Uterus (tissue), 4 donors: Measurements from ENCODE around the gene CDH4. TPM values are rescaled to one million over a fixed set of nuclear protein-coding genes. Genes with fewer than 3 reads are reported as not detected.

ENCODE experiments used
- DNase-seq, 2 donors: peaks; one replicate each; pipeline ENCODE4 v3.0.0-alpha.2; 2019 to 2020
- H3K27ac ChIP-seq, 2 donors: fragments of 200-600 bp; sonication (generic); 1 replicate in 1 of 2; 2 replicates in 1 of 2; pipeline ENCODE4 v1.5.1; 2016 to 2018
- H3K27me3 ChIP-seq, 2 donors: fragments of 200-600 bp; sonication (generic); one replicate each; pipeline ENCODE4 v1.5.1; 2018 to 2019; ENCODE audit warnings: control low read depth in 1 of 2
- H3K36me3 ChIP-seq, 2 donors: fragments of 200-600 bp; sonication (generic); one replicate each; pipeline ENCODE4 v1.5.1; 2019; ENCODE audit warnings: control low read depth in 1 of 2
- H3K4me1 ChIP-seq, 2 donors: fragments of 200-600 bp; sonication (generic); one replicate each; pipeline ENCODE4 v1.5.1; 2018 to 2019; ENCODE audit warnings: control low read depth in 1 of 2
- H3K4me3 ChIP-seq, 2 donors: fragments of 200-600 bp; sonication (generic); 1 replicate in 1 of 2; 2 replicates in 1 of 2; pipeline ENCODE4 v1.5.1; 2018 to 2019; ENCODE audit warnings: mild to moderate bottlenecking in 1 of 2
- H3K9me3 ChIP-seq, 2 donors: fragments of 200-600 bp; sonication (generic); one replicate each; pipeline ENCODE4 v1.5.1; 2019; ENCODE audit warnings: control low read depth in 1 of 2
- POLR2A ChIP-seq, 2 donors: fragments of 450-650 bp; IDR thresholded peaks; one replicate each; pipeline ENCODE4 v1.6.1; 2016; ENCODE audit warnings: antibody characterized with exemption in 2 of 2, mild to moderate bottlenecking in 1 of 2, moderate library complexity in 1 of 2
- intact Hi-C: fragments of 100-400 bp; cut with DNase I; formaldehyde crosslinking; loops from one replicate; pipeline ENCODE4 v1.15.1; 2023; ENCODE audit warnings: low total_unique reads
- total RNA-seq, 4 donors: library from RNA; depleted of rRNA in 3 of 4; stranded (reverse); fragments of >200 nt in 3 of 4; gene quantifications; one replicate each; pipeline versions ENCODE4 v1.1.0 to v1.2.4, GENCODE V29; 2014 to 2023
- TF ChIP-seq, protein P1 (sequence below), 4 experiments: fragments of 200-600 bp in 2 of 4; fragments of 450-650 bp in 2 of 4; sonication (generic) in 2 of 4; IDR thresholded peaks; one replicate each; pipeline ENCODE4 v1.5.1; 2016 to 2019; ENCODE audit warnings: antibody characterized with exemption in 4 of 4, mild to moderate bottlenecking in 2 of 4, moderate library complexity in 1 of 4
- donor health status: DM: yes; HTN: yes; CAD: no.

CDH4 gene
- total RNA-seq, 4 donors from 2014 or later: under 0.01 to 0.55 TPM; not detected in 2

DNA sequence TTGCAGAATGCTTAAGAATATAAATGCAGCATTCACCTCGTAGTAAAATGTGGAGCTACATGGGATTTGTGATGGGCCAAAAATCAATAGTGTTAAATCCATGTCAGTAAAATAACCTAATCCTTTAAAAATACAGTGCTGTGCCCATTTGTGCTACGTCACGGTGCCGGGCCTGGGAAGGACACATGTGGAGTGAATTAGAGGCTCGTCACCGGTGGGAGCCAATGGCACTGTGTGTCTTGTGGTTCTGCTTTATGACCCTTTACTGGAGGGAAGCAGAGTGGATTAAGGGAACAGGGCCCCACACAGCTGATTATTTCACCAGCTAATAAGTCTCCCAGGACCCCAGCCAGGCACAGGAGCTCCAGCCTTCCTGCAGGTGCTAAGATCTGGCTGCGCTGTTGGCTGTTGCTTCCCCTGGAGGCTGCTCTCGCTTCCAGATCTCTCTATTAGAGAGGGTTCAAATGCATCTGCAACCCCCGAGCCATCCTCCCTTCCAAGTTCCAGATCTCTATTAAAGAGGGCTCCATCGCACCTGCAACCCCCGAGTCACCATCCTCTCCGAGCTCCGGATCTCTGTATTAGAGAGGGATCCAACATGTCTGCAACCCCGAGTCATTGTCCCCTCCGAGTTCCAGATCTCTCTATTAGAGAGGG is 405.8 kb downstream of the CDH4 start:
- Histone ChIP-seq H3K4me1 (no peaks in the 10 kb centered on the region), H3K36me3 (no peaks in the 10 kb centered on the region), H3K9me3 (no peaks in the 10 kb centered on the region), H3K4me3 (no peak overlapping the region), H3K27ac (no peak overlapping the region), H3K27me3 (no peaks in the 10 kb centered on the region)
- DNase-seq: no peak
- TF ChIP-seq, protein P1, sequence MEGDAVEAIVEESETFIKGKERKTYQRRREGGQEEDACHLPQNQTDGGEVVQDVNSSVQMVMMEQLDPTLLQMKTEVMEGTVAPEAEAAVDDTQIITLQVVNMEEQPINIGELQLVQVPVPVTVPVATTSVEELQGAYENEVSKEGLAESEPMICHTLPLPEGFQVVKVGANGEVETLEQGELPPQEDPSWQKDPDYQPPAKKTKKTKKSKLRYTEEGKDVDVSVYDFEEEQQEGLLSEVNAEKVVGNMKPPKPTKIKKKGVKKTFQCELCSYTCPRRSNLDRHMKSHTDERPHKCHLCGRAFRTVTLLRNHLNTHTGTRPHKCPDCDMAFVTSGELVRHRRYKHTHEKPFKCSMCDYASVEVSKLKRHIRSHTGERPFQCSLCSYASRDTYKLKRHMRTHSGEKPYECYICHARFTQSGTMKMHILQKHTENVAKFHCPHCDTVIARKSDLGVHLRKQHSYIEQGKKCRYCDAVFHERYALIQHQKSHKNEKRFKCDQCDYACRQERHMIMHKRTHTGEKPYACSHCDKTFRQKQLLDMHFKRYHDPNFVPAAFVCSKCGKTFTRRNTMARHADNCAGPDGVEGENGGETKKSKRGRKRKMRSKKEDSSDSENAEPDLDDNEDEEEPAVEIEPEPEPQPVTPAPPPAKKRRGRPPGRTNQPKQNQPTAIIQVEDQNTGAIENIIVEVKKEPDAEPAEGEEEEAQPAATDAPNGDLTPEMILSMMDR (IDR thresholded peaks at IDR 0.05): no peak
- TF ChIP-seq POLR2A (IDR thresholded peaks at IDR 0.05): no peak
- intact Hi-C loops: no loop called here

DNA sequence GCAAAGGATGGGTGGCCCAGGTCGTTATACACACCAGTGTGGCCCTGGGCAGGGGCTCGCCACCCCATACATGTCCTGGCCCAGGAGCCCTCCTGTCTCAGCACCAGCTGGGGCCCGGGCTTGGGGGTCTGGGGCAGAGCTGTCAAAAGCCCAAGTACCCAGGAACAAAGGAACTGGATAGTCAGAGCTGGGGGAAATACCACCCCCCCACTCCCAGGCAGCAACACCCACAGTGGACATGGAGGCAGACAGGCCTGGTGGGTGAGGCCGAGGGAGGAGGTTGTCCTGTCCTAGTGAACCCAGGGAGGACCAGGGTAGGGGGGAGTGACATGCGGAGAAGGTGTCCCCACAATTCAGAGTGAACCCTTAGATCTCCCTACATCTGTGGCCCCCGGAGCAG is 406.5 kb downstream of the CDH4 start:
- intact Hi-C loops: no loop called here
- H3K27ac ChIP-seq: no peak overlapping the region
- no peaks in the 10 kb centered on the region for H3K36me3 ChIP-seq
- TF ChIP-seq, protein P1 (IDR thresholded peaks at IDR 0.05): no peak
- H3K9me3 ChIP-seq: no peaks in the 10 kb centered on the region
- no peaks in the 10 kb centered on the region for H3K4me1 ChIP-seq
- H3K4me3 ChIP-seq: no peak overlapping the region
- no peak for DNase-seq
- H3K27me3 ChIP-seq: no peaks in the 10 kb centered on the region

DNA sequence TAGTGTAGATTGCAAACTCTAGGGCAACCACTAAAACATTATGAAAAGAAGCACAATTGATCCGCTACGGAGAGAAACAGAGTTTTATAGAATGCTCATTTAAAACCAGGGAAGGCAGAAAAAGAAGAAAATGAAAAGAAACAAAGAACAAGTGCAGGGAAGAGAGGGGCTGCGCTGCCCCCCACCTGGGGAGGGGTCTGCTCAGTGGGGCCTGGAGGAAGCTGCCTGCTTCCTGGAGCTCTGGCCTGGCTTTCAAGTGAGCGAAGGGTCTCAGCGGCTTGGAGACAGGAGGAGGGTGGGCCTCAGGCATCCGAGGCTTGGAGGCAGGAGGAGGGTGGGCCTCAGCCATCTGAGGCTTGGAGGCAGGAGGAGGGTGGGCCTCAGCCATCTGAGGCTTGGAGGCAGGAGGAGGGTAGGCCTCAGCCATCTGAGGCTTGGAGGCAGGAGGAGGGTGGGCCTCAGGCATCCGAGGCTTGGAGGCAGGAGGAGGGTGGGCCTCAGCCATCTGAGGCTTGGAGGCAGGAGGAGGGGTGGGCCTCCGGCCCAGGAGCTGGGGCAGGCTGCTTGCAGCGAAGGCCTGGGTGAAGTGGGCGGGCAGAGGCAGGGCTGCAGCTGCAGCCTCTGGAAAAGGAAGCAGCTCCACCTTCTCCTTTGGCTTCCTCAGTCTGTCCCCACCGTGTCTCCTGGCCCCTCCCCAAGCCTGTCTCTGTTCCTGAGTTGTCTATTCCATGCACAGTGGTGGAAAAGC is 407.4 kb downstream of the CDH4 start:
- intact Hi-C loops: no loop called here
- no peak for DNase-seq
- Histone ChIP-seq H3K9me3 (no peaks in the 10 kb centered on the region), H3K4me3 (no peak overlapping the region), H3K27me3 (no peaks in the 10 kb centered on the region), H3K4me1 (no peaks in the 10 kb centered on the region), H3K27ac (no peak overlapping the region), H3K36me3 (no peaks in the 10 kb centered on the region)
- TF ChIP-seq, protein P1 (IDR thresholded peaks at IDR 0.05): no peak
- TF ChIP-seq POLR2A (IDR thresholded peaks at IDR 0.05): no peak

DNA sequence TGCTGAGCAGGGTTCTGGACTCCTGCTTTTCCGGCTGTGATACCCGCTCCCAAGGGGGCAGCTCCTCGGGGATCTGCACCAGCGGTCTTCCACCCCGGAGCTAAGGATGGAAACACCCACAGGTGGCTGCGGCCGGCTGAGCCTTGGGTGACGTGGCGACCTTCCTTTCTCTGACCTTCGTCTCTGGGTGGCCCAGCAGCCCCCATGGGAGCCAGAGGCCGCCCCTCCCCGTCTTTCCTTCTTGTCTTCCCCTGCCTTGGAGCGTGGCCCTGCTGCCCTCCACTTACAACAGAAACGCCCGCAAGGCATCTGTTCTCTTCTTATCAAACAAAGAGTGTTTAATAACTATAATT is 407.9 kb downstream of the CDH4 start:
- intact Hi-C loops: no loop called here
- no peaks in the 10 kb centered on the region for H3K9me3 ChIP-seq
- H3K4me3 ChIP-seq: no peak overlapping the region
- H3K36me3 ChIP-seq: no peaks in the 10 kb centered on the region
- no peaks in the 10 kb centered on the region for H3K4me1 ChIP-seq
- DNase-seq: no peak
- H3K27me3 ChIP-seq: no peaks in the 10 kb centered on the region
- TF ChIP-seq, protein P1 (IDR thresholded peaks at IDR 0.05): no peak
- TF ChIP-seq POLR2A (IDR thresholded peaks at IDR 0.05): no peak
- no peak overlapping the region for H3K27ac ChIP-seq

DNA sequence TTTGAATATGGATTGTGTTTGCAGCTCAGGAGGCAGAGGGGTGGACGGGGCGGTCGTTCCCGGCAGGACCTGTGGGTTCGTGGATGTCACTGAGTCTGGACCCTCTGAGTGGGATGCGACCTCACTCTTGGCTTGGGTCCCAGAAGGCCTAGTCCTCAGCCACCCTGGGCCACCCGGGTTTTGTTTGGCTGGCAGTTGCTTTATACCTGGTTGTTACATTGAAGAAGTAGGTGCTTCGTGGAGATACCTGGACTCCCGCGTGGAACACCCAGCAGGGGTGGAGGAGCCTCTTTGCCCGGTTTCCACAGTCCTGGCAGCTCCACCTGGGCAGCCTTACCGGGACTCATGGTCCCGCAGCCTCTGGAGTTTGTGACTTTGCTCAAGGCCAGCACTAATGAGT is 408.5 kb downstream of the CDH4 start:
- intact Hi-C loops: no loop called here
- Histone ChIP-seq H3K27me3 (no peaks in the 10 kb centered on the region), H3K27ac (no peak overlapping the region), H3K36me3 (no peaks in the 10 kb centered on the region), H3K9me3 (no peaks in the 10 kb centered on the region), H3K4me3 (no peak overlapping the region), H3K4me1 (no peaks in the 10 kb centered on the region)
- DNase-seq: no peak
- TF ChIP-seq, protein P1 (IDR thresholded peaks at IDR 0.05): no peak
- no peak for TF ChIP-seq POLR2A (IDR thresholded peaks at IDR 0.05)
